HUES48 (cell line): Measurements from ENCODE around the gene TWIST2.

Experiments used
- H3K27ac ChIP-seq: one replicate; pipeline ENCODE4 v1.7.0; 2013; ENCODE audit warnings: low read depth, low read length, inconsistent platforms
- H3K27me3 ChIP-seq: 2 replicates; pipeline ENCODE4 v1.6.1; 2013; ENCODE audit warnings: mild to moderate bottlenecking, low read length; ENCODE audit not compliant: control insufficient read depth, insufficient read depth
- H3K36me3 ChIP-seq: 2 replicates; pipeline ENCODE4 v1.6.1; 2013; ENCODE audit warnings: low read length; ENCODE audit not compliant: control insufficient read depth, insufficient read depth
- H3K4me1 ChIP-seq: 2 replicates; pipeline ENCODE4 v1.6.1; 2013; ENCODE audit warnings: mild to moderate bottlenecking, low read length; ENCODE audit not compliant: control insufficient read depth, insufficient read depth
- H3K4me3 ChIP-seq: 2 replicates; pipeline ENCODE4 v1.5.1; 2013; ENCODE audit warnings: mild to moderate bottlenecking, low read depth, low read length
- H3K9ac ChIP-seq: 2 replicates; pipeline ENCODE4 v1.6.1; 2013; ENCODE audit warnings: mild to moderate bottlenecking, low read depth, low read length, moderate library complexity
- H3K9me3 ChIP-seq: 2 replicates; pipeline ENCODE4 v1.6.1; 2013; ENCODE audit warnings: low read length; ENCODE audit not compliant: control insufficient read depth, insufficient read depth

The TWIST2 gene

GRCh38 chr2:238872628-238873380 is 24.9 kb downstream of the TWIST2 start:
- Histone ChIP-seq H3K9me3 (no peaks in the 10 kb centered on the region), H3K4me1 (no peaks in the 10 kb centered on the region), H3K27me3 (no peaks in the 10 kb centered on the region), H3K9ac (no peak overlapping the region), H3K4me3 (no peak overlapping the region), H3K36me3 (no peaks in the 10 kb centered on the region), H3K27ac (no peak overlapping the region)

GRCh38 chr2:238873381-238873801 is 25.5 kb downstream of the TWIST2 start:
- no peaks in the 10 kb centered on the region for H3K4me1 ChIP-seq
- no peak overlapping the region for H3K27ac ChIP-seq
- no peak overlapping the region for H3K9ac ChIP-seq
- no peaks in the 10 kb centered on the region for H3K27me3 ChIP-seq
- no peak overlapping the region for H3K4me3 ChIP-seq
- H3K9me3 ChIP-seq, result no peaks in the 10 kb centered on the region
- H3K36me3 ChIP-seq, result no peaks in the 10 kb centered on the region

- Histone ChIP-seq H3K9me3 (no peaks in the 10 kb centered on the region), H3K36me3 (no peaks in the 10 kb centered on the region), H3K4me3 (no peak overlapping the region), H3K27me3 (no peaks in the 10 kb centered on the region), H3K27ac (no peak overlapping the region), H3K9ac (no peak overlapping the region), H3K4me1 (no peaks in the 10 kb centered on the region)
These were observed 26.0 kb downstream of the TWIST2 start for GRCh38 chr2:238873841-238874240.

- Histone ChIP-seq H3K27me3 (no peaks in the 10 kb centered on the region), H3K9me3 (no peaks in the 10 kb centered on the region), H3K4me3 (no peak overlapping the region), H3K4me1 (no peaks in the 10 kb centered on the region), H3K27ac (no peak overlapping the region), H3K36me3 (no peaks in the 10 kb centered on the region), H3K9ac (no peak overlapping the region)
These were observed 26.6 kb downstream of the TWIST2 start for GRCh38 chr2:238874330-238875050.

DNA sequence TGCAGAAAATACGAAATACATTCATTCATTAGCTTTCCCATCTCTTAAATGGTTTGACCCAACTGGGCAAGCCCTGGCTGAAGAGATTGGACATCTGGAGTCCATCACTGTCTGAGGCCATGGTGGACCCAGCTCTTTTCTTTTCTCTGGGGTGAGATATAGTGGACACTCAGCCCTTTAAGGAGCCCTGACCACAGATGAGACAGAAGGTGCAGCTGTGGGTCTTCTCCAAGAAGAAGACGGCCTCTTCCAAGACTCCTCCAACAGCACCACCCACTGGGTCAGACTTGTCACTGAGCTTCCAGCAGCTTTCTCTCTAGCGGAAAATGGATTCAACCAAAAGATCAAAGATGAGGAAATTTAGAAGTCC is 27.2 kb downstream of the TWIST2 start:
- H3K27me3 ChIP-seq, result no peaks in the 10 kb centered on the region
- no peak overlapping the region for H3K4me3 ChIP-seq
- H3K9me3 ChIP-seq, result no peaks in the 10 kb centered on the region
- no peak overlapping the region for H3K27ac ChIP-seq
- no peaks in the 10 kb centered on the region for H3K4me1 ChIP-seq
- no peak overlapping the region for H3K9ac ChIP-seq
- no peaks in the 10 kb centered on the region for H3K36me3 ChIP-seq

DNA sequence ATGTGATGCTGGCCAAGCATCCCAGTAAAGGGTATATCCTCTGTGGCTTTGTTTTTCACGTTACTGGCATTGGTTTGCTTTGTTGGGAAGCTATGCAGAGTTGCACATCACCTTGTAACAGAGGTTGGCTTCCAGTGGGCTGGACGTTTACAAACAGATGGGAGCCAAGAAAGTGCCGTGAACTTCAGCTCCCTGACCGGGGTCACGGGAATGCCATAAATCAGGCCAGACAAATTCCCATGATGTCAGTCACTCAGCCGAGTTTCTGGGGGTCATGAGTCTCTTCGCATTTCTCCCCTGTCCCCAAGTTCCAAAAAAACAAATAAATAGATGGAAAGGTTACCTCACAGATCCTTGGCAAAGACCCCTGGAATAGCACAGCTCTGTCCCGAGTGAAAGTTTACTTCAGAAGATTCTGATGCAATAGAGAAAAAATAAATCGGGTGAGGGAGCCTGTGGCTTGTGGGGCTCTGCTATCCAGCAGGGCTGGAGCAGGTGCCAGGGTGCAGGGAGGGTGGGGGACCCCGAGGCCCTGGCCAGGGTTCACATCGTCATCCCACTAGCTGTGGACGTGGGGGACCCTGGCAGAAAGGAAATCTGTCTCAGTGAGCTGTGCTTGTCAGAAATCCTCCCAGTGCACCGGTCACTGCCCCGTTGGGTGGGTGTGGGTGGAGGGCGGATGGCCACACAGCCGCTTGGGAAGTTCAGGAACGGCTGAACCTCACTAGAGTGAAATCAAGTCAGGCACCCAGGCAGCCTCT is 27.8 kb downstream of the TWIST2 start:
- Histone ChIP-seq H3K36me3 (no peaks in the 10 kb centered on the region), H3K9me3 (no peaks in the 10 kb centered on the region), H3K4me1 (no peaks in the 10 kb centered on the region), H3K27me3 (no peaks in the 10 kb centered on the region), H3K4me3 (no peak overlapping the region), H3K27ac (no peak overlapping the region), H3K9ac (no peak overlapping the region)

- Histone ChIP-seq H3K4me3 (no peak overlapping the region), H3K27ac (no peak overlapping the region), H3K4me1 (no peaks in the 10 kb centered on the region), H3K9ac (no peak overlapping the region), H3K9me3 (no peaks in the 10 kb centered on the region), H3K36me3 (no peaks in the 10 kb centered on the region), H3K27me3 (no peaks in the 10 kb centered on the region)
These were observed 28.3 kb downstream of the TWIST2 start for GRCh38 chr2:238876232-238876630.

DNA sequence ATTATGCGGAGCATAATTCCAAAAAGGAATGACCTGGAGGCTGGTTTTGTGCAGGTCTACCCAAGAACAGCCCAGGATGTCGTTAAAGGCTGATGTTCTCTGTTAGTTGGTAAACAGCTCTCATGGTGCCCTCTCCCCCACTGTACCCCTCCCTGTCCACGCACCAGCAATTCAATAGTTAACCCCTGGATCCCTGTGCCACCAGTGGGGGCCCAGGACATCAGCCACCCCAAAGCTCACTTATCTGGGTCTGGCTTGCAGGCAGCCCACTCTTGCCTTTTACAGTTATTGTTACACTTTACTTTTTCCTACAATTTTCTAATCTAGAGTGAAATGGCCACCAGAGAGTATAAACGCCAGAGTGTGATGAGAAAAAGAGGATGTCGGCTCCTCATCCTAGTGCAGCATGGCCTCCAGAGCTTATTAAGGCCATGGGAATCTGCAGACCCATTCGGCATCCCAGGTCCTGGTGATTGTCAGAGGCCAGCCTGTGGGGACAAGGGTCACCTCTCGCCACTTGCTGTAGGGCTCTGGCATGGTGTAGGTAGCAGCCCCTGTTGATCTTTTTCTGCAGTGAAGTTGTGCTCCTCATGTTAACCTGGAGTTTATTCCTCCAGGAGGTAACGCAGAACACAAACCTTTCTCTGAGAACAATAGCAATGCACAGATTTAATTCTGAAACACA is 30.3 kb downstream of the TWIST2 start:
- no peak overlapping the region for H3K4me3 ChIP-seq
- no peaks in the 10 kb centered on the region for H3K4me1 ChIP-seq
- H3K27me3 ChIP-seq, result no peaks in the 10 kb centered on the region
- no peaks in the 10 kb centered on the region for H3K36me3 ChIP-seq
- H3K9ac ChIP-seq, result no peak overlapping the region
- H3K9me3 ChIP-seq, result no peaks in the 10 kb centered on the region
- H3K27ac ChIP-seq, result no peak overlapping the region

DNA sequence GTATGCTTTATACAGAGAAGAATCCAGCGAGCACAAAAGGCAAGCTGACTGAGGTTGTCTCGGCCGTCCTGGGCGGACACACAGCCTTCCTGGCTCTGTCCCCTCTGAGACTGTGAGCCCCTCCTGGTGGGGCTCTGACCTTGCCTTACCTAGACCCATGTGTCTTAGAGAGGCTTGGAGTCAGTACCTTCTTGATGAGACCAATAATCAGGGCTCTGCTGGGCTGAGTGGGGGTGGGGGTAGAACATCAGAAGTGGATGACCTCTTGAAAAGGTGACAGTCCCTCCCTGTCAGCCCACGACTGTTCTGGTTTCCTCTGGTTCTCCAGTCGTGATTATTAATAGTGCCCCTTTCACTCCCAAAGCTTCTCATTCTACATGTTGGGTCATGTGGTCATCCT is 31.2 kb downstream of the TWIST2 start:
- Histone ChIP-seq H3K4me3 (no peak overlapping the region), H3K9ac (no peak overlapping the region), H3K4me1 (no peaks in the 10 kb centered on the region), H3K36me3 (no peaks in the 10 kb centered on the region), H3K27me3 (no peaks in the 10 kb centered on the region), H3K27ac (no peak overlapping the region), H3K9me3 (no peaks in the 10 kb centered on the region)

- H3K9ac ChIP-seq, result no peak overlapping the region
- H3K9me3 ChIP-seq, result no peaks in the 10 kb centered on the region
- no peaks in the 10 kb centered on the region for H3K36me3 ChIP-seq
- no peak overlapping the region for H3K27ac ChIP-seq
- no peaks in the 10 kb centered on the region for H3K27me3 ChIP-seq
- H3K4me1 ChIP-seq, result no peaks in the 10 kb centered on the region
- H3K4me3 ChIP-seq, result no peak overlapping the region
These were observed 31.9 kb downstream of the TWIST2 start for GRCh38 chr2:238879621-238880377.
